ENCODE results near the gene UBAP1L. TPM values are rescaled to one million over a fixed set of nuclear protein-coding genes. Genes with fewer than 3 reads are reported as not detected.
"Not testable (repeated sequence)": the region's sequence is repeated elsewhere in the genome, so short reads cannot be mapped to it uniquely, and the experiment has no call there.

Gene UBAP1L
- total RNA-seq, 1 donor from 2014 or later = 4.6 TPM

GRCh38 chr15:65101411-65101890 lies 13.5 kb downstream of the UBAP1L start:
- peak; percentile 91 for TF ChIP-seq CTCF (IDR thresholded peaks at IDR 0.05; ENCODE audit: partially characterized antibody, unreplicated experiment)
- peak overlapping the region; percentile 33 for H3K27ac Mint-ChIP-seq (ENCODE audit: unreplicated experiment)
- peak; percentile 90 for DNase-seq
- peaks cover 6% of the 10 kb centered on the region for H3K4me1 Mint-ChIP-seq (ENCODE audit: low read depth, unreplicated experiment)
- H3K36me3 Mint-ChIP-seq (ENCODE audit: unreplicated experiment) = peaks cover 7% of the 10 kb centered on the region
- H3K27me3 Mint-ChIP-seq (ENCODE audit: unreplicated experiment) = peaks cover 4% of the 10 kb centered on the region
- peak overlapping the region; percentile 88 for H3K4me3 Mint-ChIP-seq (ENCODE audit: unreplicated experiment)
- peaks cover 1% of the 10 kb centered on the region for H3K9me3 Mint-ChIP-seq (ENCODE audit: unreplicated experiment)

- no peak for DNase-seq
- H3K36me3 Mint-ChIP-seq (ENCODE audit: unreplicated experiment) = peaks cover 7% of the 10 kb centered on the region
- H3K4me3 Mint-ChIP-seq (ENCODE audit: unreplicated experiment) = no peak overlapping the region
- no peak overlapping the region for H3K27ac Mint-ChIP-seq (ENCODE audit: unreplicated experiment)
- TF ChIP-seq CTCF (IDR thresholded peaks at IDR 0.05; ENCODE audit: partially characterized antibody, unreplicated experiment) = no peak
- peaks cover 4% of the 10 kb centered on the region for H3K27me3 Mint-ChIP-seq (ENCODE audit: unreplicated experiment)
- peaks cover 1% of the 10 kb centered on the region for H3K9me3 Mint-ChIP-seq (ENCODE audit: unreplicated experiment)
- H3K4me1 Mint-ChIP-seq (ENCODE audit: low read depth, unreplicated experiment) = peaks cover 6% of the 10 kb centered on the region
Observed at GRCh38 chr15:65100442-65100841, 14.6 kb downstream of the UBAP1L start.

- H3K27ac Mint-ChIP-seq (ENCODE audit: unreplicated experiment); DNase-seq; H3K4me1 Mint-ChIP-seq (ENCODE audit: low read depth, unreplicated experiment); H3K36me3 Mint-ChIP-seq (ENCODE audit: unreplicated experiment); H3K9me3 Mint-ChIP-seq (ENCODE audit: unreplicated experiment); H3K27me3 Mint-ChIP-seq (ENCODE audit: unreplicated experiment); H3K4me3 Mint-ChIP-seq (ENCODE audit: unreplicated experiment): not testable (repeated sequence)
Observed at GRCh38 chr15:65099801-65100200, 15.2 kb downstream of the UBAP1L start.

- no peak overlapping the region for H3K4me3 Mint-ChIP-seq (ENCODE audit: unreplicated experiment)
- no peak for TF ChIP-seq CTCF (IDR thresholded peaks at IDR 0.05; ENCODE audit: partially characterized antibody, unreplicated experiment)
- no peak overlapping the region for H3K27ac Mint-ChIP-seq (ENCODE audit: unreplicated experiment)
- no peak for DNase-seq
- peaks cover 1% of the 10 kb centered on the region for H3K9me3 Mint-ChIP-seq (ENCODE audit: unreplicated experiment)
- peaks cover 7% of the 10 kb centered on the region for H3K36me3 Mint-ChIP-seq (ENCODE audit: unreplicated experiment)
- H3K4me1 Mint-ChIP-seq (ENCODE audit: low read depth, unreplicated experiment) = peaks cover 6% of the 10 kb centered on the region
- H3K27me3 Mint-ChIP-seq (ENCODE audit: unreplicated experiment) = peaks cover 4% of the 10 kb centered on the region
Observed at GRCh38 chr15:65099336-65099735, 15.7 kb downstream of the UBAP1L start.

GRCh38 chr15:65097651-65098263 lies 17.2 kb downstream of the UBAP1L start:
- no peak overlapping the region for H3K4me3 Mint-ChIP-seq (ENCODE audit: unreplicated experiment)
- no peak for TF ChIP-seq CTCF (IDR thresholded peaks at IDR 0.05; ENCODE audit: partially characterized antibody, unreplicated experiment)
- no peak overlapping the region for H3K27ac Mint-ChIP-seq (ENCODE audit: unreplicated experiment)
- H3K27me3 Mint-ChIP-seq (ENCODE audit: unreplicated experiment) = peaks cover 3% of the 10 kb centered on the region
- DNase-seq = no peak
- peaks cover 3% of the 10 kb centered on the region for H3K9me3 Mint-ChIP-seq (ENCODE audit: unreplicated experiment)
- peaks cover 7% of the 10 kb centered on the region for H3K36me3 Mint-ChIP-seq (ENCODE audit: unreplicated experiment)
- peaks cover 6% of the 10 kb centered on the region for H3K4me1 Mint-ChIP-seq (ENCODE audit: low read depth, unreplicated experiment)
